ENCODE data around the gene RBFA.

RBFA gene

DNA sequence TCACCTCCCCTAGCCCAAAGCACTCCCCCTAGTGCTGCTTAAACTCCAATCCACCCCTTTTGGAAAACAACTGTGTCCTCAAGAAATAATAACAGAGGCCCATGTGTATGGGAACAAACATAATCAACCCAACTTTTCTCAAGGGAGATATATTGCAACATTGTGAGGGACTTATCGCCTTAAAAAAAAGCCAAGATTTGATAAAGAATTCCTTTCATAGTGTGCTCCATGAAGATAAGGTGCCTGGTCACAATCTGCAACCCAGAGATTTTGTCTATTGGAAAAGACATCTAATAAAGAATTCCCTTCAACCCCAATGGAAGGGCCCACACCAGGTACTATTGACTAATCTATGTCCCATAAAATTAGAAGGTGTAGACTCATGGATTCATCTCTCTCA lies 4.5 kb upstream of the RBFA start:
- no peak for DNase-seq

DNA sequence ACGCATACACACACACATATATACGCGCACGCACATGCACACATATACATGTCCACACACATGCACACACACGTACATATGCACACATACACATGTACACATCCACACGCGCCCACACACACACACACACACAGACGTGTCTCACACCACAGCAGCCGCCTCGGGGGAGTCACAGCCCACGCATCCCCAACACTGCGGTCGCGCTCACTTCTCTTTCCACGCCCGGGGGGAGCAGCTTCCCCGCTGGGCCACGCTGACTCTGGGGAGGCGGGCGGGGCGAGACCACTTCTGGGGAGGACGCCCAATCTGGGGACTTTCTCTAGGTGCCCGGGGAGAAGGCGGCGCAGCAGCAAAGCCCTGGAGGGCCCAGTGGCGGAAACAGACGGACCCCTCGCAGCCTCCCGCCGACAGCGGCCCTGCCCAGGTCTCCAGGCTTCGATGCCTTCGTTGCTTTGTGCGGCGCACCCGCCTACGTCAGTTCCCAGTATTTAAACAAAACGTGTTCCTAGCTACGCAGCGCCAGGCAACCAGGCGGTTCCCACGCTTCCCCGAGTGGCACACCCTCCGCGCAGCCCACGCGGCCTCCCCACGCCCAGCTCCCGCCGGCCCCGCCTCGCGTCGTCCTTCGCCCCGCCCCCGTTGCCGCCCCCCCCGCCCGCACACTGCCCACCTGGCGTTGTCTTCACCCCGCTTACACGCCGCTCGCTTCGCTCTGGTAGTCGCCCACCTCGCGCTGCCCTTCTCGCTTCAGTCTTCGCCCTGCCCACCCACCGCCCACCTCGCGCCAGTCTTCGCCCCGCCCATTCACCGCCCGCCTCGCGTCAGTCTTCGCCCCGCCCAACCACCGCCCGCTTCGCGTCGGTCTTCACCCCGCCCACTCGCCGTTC lies 810 bp upstream of the RBFA start:
- peak in 1 of 2 experiments; percentile 87 for DNase-seq

DNA sequence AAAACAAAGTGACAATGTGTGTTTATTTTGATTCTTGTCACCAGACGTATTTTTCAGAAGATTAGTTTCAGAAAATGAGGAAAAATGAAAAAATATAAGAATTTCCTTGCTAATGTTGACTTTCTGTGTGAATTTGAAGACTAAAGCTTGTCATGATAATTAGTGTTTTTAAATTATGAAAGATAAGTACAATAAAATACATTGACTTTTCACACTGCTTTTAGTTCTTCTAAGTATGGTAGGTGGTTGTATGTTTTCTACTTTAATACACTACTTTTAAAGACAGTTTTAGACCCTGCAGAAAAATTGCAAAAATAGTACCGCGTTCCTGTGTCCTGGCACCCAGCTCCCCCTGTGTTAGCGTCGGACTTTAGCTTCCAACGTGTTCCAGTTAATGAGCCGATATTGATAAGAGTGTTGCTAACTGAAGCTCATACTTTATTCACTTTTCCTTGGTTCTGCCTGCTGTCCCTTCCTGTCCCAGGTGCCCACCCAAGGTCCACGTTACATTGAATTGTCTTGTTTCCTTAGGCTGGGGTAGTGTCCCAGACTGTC lies 695 bp downstream of the RBFA start:
- no peak for DNase-seq

DNA sequence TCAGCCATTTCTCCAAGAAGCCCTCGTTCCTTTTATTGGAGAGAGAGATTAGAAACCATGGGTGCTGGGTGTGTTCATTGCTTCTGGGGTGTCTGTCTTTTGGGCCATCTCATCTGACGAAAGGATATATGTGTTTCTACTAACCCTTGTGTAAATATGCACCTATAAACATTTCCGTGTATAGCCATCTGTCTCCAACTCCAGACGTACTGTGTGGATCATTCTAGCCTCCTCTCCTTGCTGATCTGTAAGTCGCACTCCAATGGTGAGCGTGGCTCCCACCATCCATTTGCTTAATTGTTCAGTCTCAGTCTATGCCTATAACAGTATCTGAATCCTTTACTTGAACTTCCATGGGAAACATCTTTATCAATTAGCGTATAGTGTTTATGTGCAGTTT lies 1.8 kb downstream of the RBFA start:
- no peak for DNase-seq

DNA sequence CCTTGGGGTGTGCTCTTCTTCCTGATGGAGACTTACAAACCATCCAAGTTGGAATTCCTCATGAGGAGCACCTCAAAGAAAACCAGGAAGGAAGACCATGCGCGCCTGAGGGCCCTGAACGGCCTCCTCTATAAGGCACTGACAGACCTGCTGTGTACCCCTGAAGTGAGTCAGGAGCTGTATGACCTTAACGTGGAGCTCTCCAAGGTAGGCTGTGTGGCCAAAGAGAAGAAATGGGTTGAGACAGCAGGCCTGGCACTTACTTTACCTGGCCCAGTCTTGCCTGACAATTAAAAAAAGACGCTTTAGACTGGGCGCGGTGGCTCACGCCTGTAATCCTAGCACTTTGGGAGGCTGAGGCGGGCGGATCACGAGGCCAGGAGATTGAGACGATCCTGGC lies 3.1 kb downstream of the RBFA start:
- no peak for DNase-seq

DNA sequence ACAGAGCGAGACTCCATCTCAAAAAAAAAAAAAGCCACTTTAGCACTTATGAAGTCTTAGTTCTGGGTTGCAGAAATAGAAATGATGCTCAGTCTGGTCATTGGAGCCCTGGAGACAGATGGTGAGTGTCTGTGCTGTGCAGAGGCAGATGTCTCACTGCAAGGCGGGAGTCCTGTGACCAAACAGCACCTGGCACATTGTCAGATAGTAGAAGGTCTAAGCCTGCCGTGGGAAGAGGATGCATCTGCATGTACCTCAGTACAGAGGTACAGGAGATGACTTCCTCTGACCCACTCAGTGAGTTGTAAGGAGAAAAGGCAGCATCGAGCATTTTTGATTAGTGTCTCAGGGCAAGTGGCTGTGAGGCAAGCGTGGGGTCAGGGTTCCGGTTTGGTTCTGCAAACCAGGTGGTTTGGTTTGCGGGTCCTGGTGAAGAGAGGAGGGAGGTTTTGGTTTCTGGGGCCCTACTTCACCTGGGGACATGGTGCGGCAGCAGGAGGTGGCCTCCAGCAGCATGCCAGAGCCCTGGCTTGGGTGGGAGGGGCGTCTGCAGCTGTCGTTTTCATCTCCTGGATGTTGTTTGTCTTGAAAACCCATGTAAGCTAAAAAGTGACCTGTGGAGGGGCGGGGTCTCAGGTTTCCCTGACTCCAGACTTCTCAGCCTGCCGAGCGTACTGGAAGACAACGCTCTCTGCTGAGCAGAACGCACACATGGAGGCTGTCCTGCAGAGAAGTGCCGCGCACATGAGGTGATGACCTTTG lies 3.8 kb downstream of the RBFA start:
- peak in 1 of 2 experiments; percentile 37 for DNase-seq

DNA sequence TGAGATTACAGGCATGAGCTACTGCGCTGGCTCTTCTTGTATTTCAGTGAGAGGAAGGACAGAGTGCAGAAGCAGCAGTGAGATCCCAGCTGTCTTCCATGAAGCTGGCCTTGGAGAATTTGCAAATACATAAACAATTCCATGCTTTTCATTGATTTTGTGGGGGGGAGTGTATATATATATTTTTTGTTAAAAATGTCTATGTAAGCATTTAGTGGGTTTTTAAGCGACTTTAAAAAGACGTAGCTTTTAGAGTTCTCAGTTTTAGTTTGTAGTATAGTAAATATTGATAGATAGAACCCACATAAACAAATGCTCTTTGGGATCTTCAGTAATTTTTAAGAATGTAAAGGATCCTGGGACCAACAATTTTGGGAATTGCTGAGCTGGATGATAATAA lies 6.3 kb downstream of the RBFA start:
- no peak for DNase-seq

DNA sequence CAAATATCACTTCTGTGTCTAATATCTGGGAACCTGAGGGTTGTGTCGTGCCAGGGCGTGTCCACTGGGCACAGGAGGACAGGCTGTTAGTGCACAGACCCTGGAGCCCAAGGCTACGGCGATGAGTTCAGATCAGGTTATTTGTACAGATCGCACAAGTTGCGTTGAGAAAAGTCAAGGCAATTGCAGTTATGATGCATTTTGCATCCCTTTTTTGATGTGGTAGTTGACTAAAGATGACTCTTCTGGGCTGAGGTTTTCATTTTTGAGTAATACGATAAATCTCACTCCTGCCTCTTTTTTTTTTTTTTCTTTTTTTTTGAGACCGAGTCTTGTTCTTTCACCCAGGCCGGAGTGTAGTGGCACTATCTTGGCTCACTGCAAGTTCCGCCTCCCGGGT lies 7.2 kb downstream of the RBFA start:
- no peak for DNase-seq

DNA sequence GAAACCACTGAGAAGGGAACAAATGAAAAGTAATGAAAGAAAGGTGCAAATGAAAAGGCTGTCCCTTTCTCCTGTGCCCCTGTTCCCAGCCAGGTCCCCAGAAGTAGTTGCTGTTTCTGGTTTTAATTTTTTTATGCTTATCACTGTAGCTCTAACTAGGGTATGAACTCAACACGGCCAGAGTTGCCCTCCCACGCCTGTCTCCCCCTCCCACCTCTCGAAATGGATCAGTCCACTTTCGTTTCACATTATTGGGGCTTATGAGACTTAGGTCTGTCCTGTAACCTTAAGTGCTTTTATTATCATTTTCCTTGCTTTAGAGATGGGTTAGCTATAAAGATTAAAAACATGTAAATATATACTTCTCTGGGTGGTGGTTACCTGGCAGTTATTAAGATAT lies 8.6 kb downstream of the RBFA start:
- DNase-seq, result no peak

DNA sequence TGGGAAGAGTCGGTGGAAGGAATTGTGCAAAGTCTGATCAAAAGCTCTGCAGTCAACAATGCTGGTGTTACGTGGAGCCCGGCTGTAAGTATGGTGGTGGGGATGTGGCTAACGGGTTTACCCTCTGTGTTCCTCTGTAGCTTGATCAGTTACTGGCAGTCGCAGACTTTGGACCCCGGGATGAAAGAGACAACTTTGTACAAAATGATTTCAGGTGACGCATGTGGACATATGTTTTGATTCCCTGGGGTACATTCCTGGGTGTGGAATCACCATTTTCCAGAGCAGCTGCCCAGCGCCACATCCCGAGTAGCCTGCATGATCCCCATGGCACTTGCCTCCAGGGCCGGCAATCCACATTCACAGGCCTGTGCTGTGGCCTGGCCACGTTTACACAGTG lies 9.8 kb downstream of the RBFA start:
- DNase-seq, result no peak

DNA sequence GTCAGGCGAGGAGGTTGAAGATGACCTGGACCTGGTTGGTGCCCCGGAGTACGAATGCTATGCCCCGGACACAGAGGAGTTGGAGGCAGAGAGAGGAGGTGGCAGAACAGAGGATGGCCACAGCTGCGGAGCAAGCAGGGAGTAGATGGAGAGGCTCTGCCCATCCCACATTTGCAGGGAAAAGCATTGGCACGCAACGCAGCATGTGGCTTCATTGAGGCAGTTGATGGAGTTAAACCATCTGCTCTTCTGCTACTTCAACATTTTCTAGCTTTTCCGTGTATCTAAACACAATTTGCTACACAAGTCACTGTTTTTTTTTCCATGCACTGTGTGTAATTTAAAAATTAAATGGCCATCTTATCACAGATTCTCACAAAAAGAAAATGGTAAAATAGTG lies 11.8 kb downstream of the RBFA start:
- no peak for DNase-seq

DNA sequence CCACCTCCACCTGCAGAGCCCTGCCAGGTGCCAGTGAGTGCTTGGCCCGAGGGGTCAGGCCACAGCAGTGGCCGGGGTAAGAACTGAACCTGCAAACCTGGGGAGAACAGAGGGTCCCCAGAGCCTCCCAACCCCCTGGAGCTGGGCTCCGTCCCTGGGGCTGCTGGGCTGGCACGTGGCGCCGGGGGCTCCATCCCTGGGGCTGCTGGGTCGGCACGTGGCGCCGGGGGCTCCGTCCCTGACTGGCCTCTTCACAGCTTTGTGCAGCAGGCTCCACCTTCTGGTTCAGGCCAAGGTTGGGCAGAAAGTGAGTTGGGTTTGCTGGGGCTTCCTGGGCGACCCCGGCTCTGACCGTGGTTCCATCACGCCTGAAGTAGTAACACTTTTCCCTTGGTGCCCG lies 12.2 kb downstream of the RBFA start:
- DNase-seq, result no peak

DNA sequence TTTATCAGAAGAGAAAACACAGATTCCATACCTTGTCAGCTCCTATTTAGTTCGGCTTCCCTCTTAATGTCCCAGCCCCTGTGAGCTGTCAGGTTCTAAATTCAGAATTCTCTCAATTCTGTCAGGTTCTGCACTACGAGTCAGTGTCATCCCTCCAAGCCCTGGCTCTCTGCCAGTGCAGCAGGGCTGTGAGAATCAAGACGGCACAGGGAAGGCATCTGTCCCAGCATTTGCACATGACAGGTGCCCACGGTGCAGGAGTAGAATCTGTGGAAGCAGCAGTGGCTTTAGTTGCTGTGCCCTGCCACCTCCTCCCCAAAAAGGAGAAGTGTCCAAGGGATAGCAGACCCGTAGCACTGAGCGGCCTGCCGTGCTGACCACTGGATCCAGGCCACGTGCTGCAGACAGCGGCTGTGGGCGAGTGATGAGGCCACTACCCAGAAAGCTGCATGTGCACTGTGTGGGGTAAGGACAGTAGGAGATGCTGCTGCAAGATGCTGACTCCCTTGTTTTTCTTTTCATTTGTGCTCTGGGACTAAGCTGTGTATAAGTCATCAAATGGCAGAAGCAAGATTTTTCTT lies 12.8 kb downstream of the RBFA start:
- DNase-seq, result peak in 1 of 2 experiments; percentile 59

DNA sequence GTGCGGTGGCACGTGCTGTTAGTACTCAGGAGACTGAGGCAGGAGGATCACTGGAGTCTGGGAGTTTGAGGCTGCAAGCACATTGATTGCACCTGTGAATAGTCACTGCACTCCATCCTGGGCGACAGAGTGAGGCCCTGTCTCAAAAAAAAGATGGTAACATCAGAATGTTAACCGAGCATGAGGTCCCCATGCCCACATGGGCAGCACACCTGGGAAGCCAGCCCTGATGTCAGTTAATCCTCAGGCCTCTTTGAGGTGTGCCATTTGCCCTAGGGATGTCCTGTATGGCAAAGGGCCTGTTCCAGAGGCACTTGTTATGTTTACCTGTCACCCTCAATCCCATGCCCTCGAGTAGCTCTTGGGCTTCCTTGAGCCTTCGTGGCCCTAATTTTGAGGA lies 16.6 kb downstream of the RBFA start:
- no peak for DNase-seq

DNA sequence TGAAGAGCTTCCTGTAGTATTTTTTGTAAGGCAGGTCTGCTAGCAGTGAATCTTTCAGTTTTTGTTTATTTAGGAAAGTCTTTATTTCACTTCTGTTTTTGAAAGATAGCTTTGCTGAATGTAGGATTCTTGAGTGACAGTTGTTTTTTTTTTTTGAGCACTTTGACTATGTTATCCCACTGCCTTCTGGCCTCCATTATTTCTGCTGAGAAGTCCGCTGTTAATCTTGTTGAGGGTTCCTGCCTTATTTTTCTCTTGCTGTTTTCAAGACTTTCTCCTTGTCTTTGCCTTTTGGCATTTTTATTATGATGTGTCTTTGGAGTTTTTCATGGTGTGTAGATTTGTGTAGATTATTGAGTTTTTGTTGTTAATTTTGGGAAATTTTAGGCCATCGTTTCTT lies 21.9 kb downstream of the RBFA start:
- DNase-seq, result no peak

DNA sequence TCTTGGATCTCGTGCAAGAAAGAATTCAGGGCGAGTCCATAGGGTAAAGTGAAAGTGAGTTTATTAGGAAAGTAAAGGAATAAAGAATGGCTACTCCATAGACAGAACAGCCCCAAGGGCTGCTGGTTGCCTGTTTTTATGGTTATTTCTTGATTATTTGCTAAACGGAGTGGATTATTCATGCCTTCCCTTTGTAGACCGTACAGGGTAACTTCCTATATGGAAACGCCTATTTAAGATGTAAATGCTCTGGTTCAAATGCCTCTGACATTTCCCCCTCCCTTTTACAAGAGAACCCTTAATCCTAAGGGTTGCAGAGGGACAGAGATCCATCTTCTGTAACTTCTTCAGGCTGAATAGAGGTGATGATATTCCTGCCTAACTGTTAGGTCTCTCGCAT lies 25.7 kb downstream of the RBFA start:
- DNase-seq, result no peak

DNA sequence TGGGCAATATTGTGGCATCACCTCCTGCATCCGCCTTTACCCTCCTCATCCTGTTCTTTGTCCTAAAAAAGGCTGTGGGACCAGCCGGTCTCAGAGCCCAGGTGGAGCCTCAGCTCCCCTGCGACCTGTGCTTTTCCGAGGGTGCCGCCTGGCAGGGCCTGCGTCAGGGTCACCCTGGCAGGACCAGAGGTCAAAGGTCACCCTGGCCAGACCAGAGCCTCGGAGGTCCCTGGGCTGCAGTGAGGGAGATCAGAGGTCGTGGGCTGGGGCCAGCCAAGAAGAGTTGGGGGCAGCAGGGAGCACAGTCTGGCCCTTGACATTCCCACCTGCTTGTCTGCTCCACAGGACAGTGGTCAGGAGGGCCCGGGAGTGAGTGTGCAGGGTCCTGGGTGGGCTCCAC lies 31.5 kb downstream of the RBFA start:
- DNase-seq, result no peak

DNA sequence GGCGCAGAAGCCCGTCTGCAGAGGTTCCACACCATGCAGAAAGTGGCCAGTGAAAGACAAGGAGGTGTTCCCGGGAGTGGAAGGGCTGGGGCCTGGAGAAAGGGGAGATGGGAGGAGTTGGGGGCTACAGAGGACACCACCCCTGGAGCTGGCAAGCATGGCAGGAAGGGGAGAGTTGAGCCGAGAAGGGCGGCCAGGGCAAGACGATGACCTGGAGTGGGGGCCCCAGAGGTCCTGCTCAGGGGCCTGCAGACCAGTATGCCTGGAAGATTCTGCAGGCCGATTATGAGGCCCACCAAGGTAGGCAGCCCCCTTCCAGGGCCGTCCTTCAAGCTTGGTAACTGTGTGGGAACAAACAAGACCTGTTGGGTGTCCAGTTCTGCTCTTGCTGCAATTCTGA lies 33.1 kb downstream of the RBFA start:
- no peak for DNase-seq

DNA sequence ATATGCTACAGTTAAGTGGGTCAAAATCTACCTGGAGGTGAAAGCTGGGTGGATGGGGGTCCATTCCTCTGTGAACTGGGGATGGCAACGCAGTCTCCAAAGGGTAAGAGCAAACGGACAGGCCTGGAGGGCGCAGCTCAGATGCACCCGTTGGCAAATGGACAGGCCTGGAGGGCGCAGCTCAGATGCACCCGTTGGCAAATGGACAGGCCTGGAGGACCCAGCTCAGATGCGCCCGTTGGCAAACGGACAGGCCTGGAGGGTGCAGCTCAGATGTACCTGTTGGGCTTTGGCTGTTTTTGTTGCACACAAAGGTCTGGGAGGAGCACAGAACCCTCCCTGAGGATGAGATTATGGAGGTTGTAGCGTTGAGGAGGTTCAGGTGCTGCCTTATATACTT lies 33.7 kb downstream of the RBFA start:
- no peak for DNase-seq

DNA sequence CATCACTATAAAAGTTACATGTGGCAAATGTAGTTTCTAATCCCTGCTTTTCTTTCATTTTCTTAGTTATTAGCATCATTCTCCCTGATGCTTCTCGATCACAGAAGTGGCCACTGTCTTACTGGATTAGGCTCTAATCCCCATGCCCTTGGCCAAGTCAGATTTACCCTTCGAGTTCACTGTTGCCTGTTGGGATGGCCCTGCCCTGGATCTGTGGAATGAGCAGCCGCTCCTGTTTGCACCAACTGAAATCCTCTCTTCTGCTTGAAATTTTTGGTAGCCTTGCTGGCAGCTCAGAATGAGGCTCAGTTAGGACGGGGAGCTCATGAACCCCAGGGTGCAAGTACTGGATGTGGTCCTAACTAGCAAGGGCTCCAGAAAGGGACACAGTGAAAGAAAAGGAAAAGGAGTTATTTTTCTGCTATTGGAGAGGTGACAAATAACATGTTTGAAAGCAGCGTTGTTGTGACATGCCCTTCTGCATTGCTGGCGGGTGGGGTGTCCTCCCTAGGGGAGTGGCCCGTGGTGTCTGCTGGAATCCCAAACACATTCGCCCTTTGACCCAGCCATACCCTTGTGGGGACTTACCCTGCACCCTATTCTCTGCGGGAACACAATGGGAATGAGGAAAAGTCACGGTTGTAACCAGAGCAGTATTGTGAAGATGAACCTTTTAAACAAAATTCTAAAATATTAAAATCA lies 34.5 kb downstream of the RBFA start:
- DNase-seq, result no peak

DNA sequence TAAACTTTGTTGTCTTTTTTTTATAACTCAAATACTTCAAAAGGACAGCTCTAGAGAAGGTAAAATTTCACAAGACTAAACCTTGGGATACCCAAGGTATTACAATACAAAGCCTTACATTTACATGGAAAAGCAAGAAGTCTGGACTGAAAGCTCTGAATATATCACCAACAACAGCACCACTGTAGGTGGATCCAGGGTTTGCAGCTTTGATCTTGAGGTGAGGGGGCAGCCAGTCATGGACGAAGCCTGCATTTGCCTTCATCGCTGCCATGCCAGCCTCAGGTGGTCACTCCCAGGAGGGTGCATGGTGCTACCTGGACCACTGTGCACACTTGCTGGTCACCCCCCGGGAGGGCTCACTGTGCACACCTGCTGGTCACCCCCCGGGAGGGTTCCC lies 36.6 kb downstream of the RBFA start:
- DNase-seq, result no peak

DNA sequence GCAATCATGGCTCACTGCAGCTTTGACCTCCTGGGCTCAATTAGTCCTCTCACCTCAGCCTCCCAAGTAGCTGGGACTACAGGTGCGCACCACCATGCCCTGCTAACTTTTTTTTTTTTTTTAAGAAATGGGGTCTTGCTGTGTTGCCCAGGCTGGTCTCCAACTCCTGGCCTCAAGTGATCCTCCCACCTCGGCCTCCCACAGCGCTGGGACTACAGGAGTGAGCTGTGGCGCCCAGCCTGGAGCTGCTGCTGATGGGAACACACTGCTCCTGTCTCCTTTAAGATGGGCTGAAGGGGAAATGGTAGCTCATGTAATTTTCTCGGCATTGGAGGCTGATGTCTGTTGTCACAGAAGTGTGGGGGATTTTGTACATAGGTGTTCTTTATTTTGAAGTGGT lies 39.9 kb downstream of the RBFA start:
- no peak for DNase-seq

DNA sequence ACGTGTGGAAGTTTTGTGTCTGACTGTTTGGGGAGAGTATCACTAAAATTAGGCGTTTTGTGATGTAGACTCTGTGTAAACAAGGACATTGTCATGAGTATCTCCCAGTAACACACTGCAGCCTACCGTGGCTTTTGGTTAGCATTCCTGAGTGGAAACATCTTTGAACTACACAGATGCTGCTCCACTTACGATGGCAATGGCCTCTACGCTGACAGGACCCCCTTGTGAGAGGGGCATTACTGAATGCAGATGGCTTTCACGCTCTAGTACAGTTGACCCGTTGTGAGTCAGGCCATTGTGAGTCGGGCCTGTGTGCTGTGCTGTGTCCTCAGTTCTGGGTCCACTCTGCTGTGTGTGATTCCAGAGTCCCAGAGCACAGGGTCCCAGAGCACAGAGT lies 40.5 kb downstream of the RBFA start:
- DNase-seq, result no peak
